Ovary (tissue), 3 donors: ENCODE results near the gene CACNB4.

Source experiments
- EP300 ChIP-seq: sonication (generic); formaldehyde crosslinking; IDR thresholded peaks from one replicate; pipeline ENCODE4 v1.6.1; 2017; ENCODE audit warnings: antibody characterized with exemption
- POLR2A ChIP-seq: fragments of 450-650 bp; IDR thresholded peaks from one replicate; pipeline ENCODE4 v1.6.1; 2017; ENCODE audit warnings: antibody characterized with exemption, mild to moderate bottlenecking, moderate library complexity
- TF ChIP-seq, protein P1 (sequence below), 3 donors: fragments of 450-650 bp in 2 of 3; fragments of 200-600 bp in 1 of 3; IDR thresholded peaks; one replicate each; pipeline versions ENCODE4 v1.5.1 to v1.8.0; 2016 to 2022; ENCODE audit warnings: antibody characterized with exemption in 3 of 3, mild to moderate bottlenecking in 1 of 3
- donor health status: DM: no; HTN: no; CAD: no.

- TF ChIP-seq, protein P1, sequence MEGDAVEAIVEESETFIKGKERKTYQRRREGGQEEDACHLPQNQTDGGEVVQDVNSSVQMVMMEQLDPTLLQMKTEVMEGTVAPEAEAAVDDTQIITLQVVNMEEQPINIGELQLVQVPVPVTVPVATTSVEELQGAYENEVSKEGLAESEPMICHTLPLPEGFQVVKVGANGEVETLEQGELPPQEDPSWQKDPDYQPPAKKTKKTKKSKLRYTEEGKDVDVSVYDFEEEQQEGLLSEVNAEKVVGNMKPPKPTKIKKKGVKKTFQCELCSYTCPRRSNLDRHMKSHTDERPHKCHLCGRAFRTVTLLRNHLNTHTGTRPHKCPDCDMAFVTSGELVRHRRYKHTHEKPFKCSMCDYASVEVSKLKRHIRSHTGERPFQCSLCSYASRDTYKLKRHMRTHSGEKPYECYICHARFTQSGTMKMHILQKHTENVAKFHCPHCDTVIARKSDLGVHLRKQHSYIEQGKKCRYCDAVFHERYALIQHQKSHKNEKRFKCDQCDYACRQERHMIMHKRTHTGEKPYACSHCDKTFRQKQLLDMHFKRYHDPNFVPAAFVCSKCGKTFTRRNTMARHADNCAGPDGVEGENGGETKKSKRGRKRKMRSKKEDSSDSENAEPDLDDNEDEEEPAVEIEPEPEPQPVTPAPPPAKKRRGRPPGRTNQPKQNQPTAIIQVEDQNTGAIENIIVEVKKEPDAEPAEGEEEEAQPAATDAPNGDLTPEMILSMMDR (IDR thresholded peaks at IDR 0.05), result no peak
- TF ChIP-seq POLR2A (no peak), EP300 (no peak)
Measured at GRCh38 chr2:152031747-152032306, 67.0 kb downstream of the CACNB4 start.
